SK-N-MC (cell line): ENCODE results near the gene ING3.

Experiments used
- EZH2 ChIP-seq: fragments of 200-600 bp; sonication (generic); IDR thresholded peaks from one replicate; pipeline ENCODE4 v1.6.1; 2017; ENCODE audit warnings: antibody characterized with exemption
- FOXP2 ChIP-seq: optimal IDR thresholded peaks from 2 replicates; pipeline ENCODE3; 2011; ENCODE audit warnings: mild to moderate bottlenecking, moderate library complexity; ENCODE audit not compliant: insufficient read depth; ENCODE audit errors: extremely low read length, control extremely low read depth
- POLR2AphosphoS5 ChIP-seq: IDR thresholded peaks from 2 replicates; pipeline ENCODE4 v1.6.1; 2012; ENCODE audit warnings: mild to moderate bottlenecking, low read depth, low read length, borderline replicate concordance

DNA sequence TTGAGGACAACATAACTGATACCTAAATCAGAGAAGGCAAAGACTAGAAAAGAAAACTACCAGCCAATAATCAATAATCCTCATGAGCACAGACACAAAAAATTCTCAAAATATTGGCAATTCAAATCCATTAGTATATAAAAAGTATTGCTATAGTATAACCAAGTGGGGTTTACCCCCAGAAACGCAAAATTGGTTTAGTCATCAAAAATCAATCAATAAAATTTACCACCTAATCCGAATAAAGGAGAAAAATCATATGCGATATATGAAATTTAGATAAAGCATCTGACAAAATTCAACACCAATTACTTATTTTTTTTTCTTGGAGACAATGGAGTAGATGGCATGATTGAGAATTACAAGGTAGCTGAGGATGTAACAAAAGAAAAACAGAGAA, 11.2 kb upstream of the ING3 start:
- TF ChIP-seq POLR2AphosphoS5 (no peak), FOXP2 (no peak), EZH2 (no peak)
